Measurements from ENCODE around the gene STRN.

DNA sequence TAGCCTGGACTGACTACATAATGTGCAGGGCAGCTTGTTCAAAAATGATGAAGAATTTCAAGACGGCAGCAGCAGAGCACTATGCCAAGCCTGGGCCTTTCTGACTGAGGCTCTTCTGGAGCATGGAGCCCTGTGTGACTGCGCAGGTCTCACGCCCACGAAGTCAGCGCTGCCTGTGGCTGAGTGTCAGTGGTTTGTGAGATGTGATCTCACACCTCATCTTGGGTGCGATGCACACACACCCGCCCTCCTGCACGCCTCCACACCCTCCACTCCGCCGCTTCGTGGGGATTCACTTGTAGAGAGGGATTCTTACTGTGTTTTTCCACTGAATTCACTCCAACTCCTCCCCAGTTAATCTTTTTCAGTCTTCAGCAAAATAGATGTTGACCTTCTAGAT is 166.0 kb downstream of the STRN start:
- no peak for TF ChIP-seq POLR2A (IDR thresholded peaks at IDR 0.05)
- TF ChIP-seq, protein P1, sequence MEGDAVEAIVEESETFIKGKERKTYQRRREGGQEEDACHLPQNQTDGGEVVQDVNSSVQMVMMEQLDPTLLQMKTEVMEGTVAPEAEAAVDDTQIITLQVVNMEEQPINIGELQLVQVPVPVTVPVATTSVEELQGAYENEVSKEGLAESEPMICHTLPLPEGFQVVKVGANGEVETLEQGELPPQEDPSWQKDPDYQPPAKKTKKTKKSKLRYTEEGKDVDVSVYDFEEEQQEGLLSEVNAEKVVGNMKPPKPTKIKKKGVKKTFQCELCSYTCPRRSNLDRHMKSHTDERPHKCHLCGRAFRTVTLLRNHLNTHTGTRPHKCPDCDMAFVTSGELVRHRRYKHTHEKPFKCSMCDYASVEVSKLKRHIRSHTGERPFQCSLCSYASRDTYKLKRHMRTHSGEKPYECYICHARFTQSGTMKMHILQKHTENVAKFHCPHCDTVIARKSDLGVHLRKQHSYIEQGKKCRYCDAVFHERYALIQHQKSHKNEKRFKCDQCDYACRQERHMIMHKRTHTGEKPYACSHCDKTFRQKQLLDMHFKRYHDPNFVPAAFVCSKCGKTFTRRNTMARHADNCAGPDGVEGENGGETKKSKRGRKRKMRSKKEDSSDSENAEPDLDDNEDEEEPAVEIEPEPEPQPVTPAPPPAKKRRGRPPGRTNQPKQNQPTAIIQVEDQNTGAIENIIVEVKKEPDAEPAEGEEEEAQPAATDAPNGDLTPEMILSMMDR (IDR thresholded peaks at IDR 0.05) = no peak
